MCF 10A (cell line): Measurements from ENCODE around the gene ENG. TPM values are rescaled to one million over a fixed set of nuclear protein-coding genes. Genes with fewer than 3 reads are reported as not detected.

Experiments
- BruUV-seq: library from RNA; stranded (reverse); fragments of 400-500 nt; replicated peaks from 2 replicates; lab custom pipeline; 2021; lab: Mats Ljungman, UMichigan
- CTCF ChIA-PET: fragments of 300-600 bp; sonication (Branson Sonifier 250); formaldehyde crosslinking; extraction: SDS; loops from one replicate; lab custom pipeline; 2021; ENCODE audit warnings: antibody characterized with exemption, inconsistent platforms; lab: Yijun Ruan, JAX
- POLR2A ChIA-PET: fragments of 300-600, 350-650 bp; sonication (Branson Sonifier 250); formaldehyde crosslinking; extraction: SDS; loops from one replicate; lab custom pipeline; 2020; ENCODE audit warnings: antibody characterized with exemption, inconsistent platforms; lab: Yijun Ruan, JAX
- DNase-seq: peaks from one replicate; pipeline ENCODE4 v3.0.0-alpha.2; 2018; ENCODE audit not compliant: unreplicated experiment
- H3K27ac Mint-ChIP-seq: one replicate; pipeline ENCODE4 v1.8.0; 2022; ENCODE audit warnings: mild to moderate bottlenecking, low read depth, mixed read lengths; ENCODE audit not compliant: unreplicated experiment
- H3K27me3 Mint-ChIP-seq: one replicate; pipeline ENCODE4 v1.8.0; 2022; ENCODE audit warnings: mixed read lengths; ENCODE audit not compliant: insufficient read depth, unreplicated experiment
- H3K36me3 Mint-ChIP-seq: one replicate; pipeline ENCODE4 v1.8.0; 2022; ENCODE audit warnings: mild to moderate bottlenecking, moderate library complexity, mixed read lengths; ENCODE audit not compliant: insufficient read depth, unreplicated experiment
- H3K4me1 Mint-ChIP-seq: one replicate; pipeline ENCODE4 v1.8.0; 2022; ENCODE audit warnings: mixed read lengths; ENCODE audit not compliant: insufficient read depth, unreplicated experiment
- H3K4me3 Mint-ChIP-seq: one replicate; pipeline ENCODE4 v1.8.0; 2022; ENCODE audit warnings: mild to moderate bottlenecking, moderate library complexity, mixed read lengths; ENCODE audit not compliant: unreplicated experiment
- H3K9me3 Mint-ChIP-seq: one replicate; pipeline ENCODE4 v1.8.0; 2022; ENCODE audit warnings: mixed read lengths; ENCODE audit not compliant: unreplicated experiment
- intact Hi-C: fragments of 100-400 bp; cut with micrococcal nuclease; formaldehyde crosslinking; loops from 2 replicates; pipeline ENCODE4 v1.14.1; 2022
- total RNA-seq: library from RNA; stranded (reverse); gene quantifications from 2 replicates; pipeline ENCODE4 v1.2.3, GENCODE V29; 2022
- TF ChIP-seq, protein P1 (sequence below): fragments of 200-600 bp; IDR thresholded peaks from one replicate; pipeline ENCODE4 v1.8.0; 2022; ENCODE audit warnings: antibody characterized with exemption, mild to moderate bottlenecking; ENCODE audit not compliant: unreplicated experiment

The ENG gene
- total RNA-seq, 1 experiment from 2014 or later: 22.1 TPM

- Mint-ChIP-seq H3K36me3 (no peaks in the 10 kb centered on the region), H3K4me1 (no peaks in the 10 kb centered on the region), H3K27me3 (no peaks in the 10 kb centered on the region), H3K9me3 (no peaks in the 10 kb centered on the region), H3K27ac (no peak overlapping the region), H3K4me3 (no peak overlapping the region)
- ChIA-PET CTCF (no interaction called here), POLR2A (interaction anchor here (0.6 to 0.7 kb wide), 2 partner anchors 12 to 118 kb away, joined by 3 read pairs; no protein-coding TSS in a partner anchor)
- no peak for DNase-seq
- BruUV-seq: no TSS peak
- intact Hi-C loops: no loop called here
- TF ChIP-seq, protein P1, sequence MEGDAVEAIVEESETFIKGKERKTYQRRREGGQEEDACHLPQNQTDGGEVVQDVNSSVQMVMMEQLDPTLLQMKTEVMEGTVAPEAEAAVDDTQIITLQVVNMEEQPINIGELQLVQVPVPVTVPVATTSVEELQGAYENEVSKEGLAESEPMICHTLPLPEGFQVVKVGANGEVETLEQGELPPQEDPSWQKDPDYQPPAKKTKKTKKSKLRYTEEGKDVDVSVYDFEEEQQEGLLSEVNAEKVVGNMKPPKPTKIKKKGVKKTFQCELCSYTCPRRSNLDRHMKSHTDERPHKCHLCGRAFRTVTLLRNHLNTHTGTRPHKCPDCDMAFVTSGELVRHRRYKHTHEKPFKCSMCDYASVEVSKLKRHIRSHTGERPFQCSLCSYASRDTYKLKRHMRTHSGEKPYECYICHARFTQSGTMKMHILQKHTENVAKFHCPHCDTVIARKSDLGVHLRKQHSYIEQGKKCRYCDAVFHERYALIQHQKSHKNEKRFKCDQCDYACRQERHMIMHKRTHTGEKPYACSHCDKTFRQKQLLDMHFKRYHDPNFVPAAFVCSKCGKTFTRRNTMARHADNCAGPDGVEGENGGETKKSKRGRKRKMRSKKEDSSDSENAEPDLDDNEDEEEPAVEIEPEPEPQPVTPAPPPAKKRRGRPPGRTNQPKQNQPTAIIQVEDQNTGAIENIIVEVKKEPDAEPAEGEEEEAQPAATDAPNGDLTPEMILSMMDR: no peak
Observed at GRCh38 chr9:127858041-127858512, 3.6 kb upstream of the ENG start.

GRCh38 chr9:127857278-127857677 is 2.8 kb upstream of the ENG start:
- Mint-ChIP-seq H3K36me3 (no peaks in the 10 kb centered on the region), H3K9me3 (no peaks in the 10 kb centered on the region), H3K27ac (no peak overlapping the region), H3K4me1 (no peaks in the 10 kb centered on the region), H3K27me3 (no peaks in the 10 kb centered on the region), H3K4me3 (no peak overlapping the region)
- POLR2A ChIA-PET: interaction anchor here (0.5 to 0.7 kb wide), 3 partner anchors 11 to 1754 kb away, joined by 3 to 4 read pairs (median 3); no protein-coding TSS in a partner anchor
- BruUV-seq: no TSS peak
- intact Hi-C loops: no loop called here
- DNase-seq: no peak
- CTCF ChIA-PET: interaction anchor here (0.6 to 3.1 kb wide), 2 partner anchors 8 to 12 kb away, joined by 3 to 13 read pairs; no protein-coding TSS in a partner anchor
- TF ChIP-seq, protein P1: no peak

DNA sequence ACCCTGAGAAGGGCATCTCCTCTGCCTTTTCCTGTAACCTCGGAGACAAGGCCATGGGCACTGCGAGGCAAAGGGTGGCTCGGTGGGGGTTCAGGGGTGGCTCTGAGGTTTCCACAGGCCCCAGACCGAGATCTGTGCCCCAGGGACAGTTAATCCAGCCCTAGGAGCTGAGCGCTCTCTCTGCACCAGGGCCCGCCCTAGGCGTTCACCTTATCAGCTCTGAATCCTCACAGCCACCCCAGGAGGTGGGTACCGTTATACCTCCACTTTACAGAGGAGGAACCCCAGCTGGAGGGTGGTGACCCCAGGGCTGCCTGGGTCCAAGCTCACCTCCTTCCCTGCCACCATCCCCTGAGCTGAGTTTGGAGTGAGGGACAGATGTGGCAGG is 2.3 kb upstream of the ENG start:
- no peak overlapping the region for H3K27ac Mint-ChIP-seq
- no peaks in the 10 kb centered on the region for H3K27me3 Mint-ChIP-seq
- no peak overlapping the region for H3K4me3 Mint-ChIP-seq
- no TSS peak for BruUV-seq
- CTCF ChIA-PET: interaction anchor here (0.6 to 3.1 kb wide), 2 partner anchors 8 to 13 kb away, joined by 3 to 13 read pairs; no protein-coding TSS in a partner anchor
- DNase-seq: no peak
- TF ChIP-seq, protein P1: no peak
- H3K36me3 Mint-ChIP-seq: no peaks in the 10 kb centered on the region
- POLR2A ChIA-PET: interaction anchor here (0.5 kb wide), 1 partner anchor 1755 kb away, joined by 4 read pairs; no protein-coding TSS in a partner anchor
- no peaks in the 10 kb centered on the region for H3K9me3 Mint-ChIP-seq
- intact Hi-C loops: no loop called here
- no peaks in the 10 kb centered on the region for H3K4me1 Mint-ChIP-seq

DNA sequence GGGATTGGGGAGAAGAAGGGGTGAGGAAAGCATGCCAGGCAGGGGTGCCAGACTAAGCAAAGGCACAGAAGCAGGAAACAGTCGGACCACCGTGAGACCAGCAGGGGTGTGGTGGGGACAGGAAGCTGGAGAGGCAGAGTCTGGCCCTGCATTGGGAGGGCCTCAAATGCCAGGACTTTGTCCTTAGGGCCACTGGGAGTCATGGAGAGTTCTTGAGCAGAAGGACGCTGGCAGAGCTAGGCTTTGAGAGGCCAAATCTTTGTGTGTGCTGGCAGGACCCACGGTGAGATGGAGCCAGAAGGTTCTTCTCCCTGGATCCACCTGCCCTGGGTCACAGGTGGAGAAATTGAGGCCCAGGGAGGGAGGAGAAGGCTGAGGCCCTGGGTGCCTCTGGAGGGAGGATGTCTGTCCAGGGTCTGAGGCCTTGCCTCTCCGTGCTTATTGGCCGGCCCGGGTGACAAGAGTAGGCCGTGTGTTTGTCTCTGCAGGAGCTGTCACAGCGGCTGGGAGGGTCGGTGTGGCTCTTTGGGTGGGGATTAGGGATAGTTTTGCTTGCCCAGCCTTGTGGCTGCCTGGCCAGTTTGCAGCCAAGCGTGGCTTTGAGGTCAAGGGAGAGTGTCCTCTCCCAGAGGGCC is 1.8 kb upstream of the ENG start:
- H3K9me3 Mint-ChIP-seq: no peaks in the 10 kb centered on the region
- POLR2A ChIA-PET: no interaction called here

More for the DNA sequence above, 1.8 kb upstream of the ENG start:
- Mint-ChIP-seq H3K27ac (no peak overlapping the region), H3K4me3 (no peak overlapping the region), H3K4me1 (no peaks in the 10 kb centered on the region), H3K27me3 (no peaks in the 10 kb centered on the region), H3K36me3 (no peaks in the 10 kb centered on the region)
- BruUV-seq: no TSS peak
- DNase-seq: no peak
- intact Hi-C loops: no loop called here
- TF ChIP-seq, protein P1: no peak
- CTCF ChIA-PET: interaction anchor here (0.6 to 3.1 kb wide), 3 partner anchors 13 to 104 kb away, joined by 3 to 13 read pairs (median 3); no protein-coding TSS in a partner anchor
